GM21447 (cell line): ENCODE data around the gene SPANXA2.
"Not testable (repeated sequence)": the region's sequence is repeated elsewhere in the genome, so short reads cannot be mapped to it uniquely, and the experiment has no call there.

Experiments
- ATAC-seq: cut with Tn5 transposase; IDR thresholded peaks from one replicate; pipeline ENCODE4 v1.9.1; 2021; ENCODE audit not compliant: unreplicated experiment

SPANXA2 gene

GRCh38 chrX:141589408-141589807, at the start of gene SPANXA2:
SPANXA2 (plus strand) TSS chrX:141589708; CDS start chrX:141589768, 60 bp downstream.
- not testable (repeated sequence) for ATAC-seq

DNA sequence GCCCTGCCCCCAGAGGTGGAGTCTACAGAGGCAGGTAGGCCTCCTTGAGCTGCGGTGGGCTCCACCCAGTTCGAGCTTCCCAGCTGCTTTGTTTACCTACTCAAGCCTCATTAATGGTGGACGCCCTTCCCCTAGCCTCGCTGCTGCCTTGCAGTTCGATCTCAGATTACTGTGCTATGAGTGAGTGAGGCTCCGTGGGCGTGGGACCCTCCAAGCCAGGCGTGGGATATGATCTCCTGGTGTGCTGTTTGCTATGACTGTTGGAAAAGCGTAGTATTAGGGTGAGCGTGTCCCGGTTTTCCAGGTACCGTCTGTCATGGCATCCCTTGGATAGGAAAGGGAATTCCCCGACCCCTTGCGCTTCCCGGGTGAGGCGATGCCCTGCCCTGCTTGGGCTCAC, 47.0 kb upstream of the SPANXA2 start:
- ATAC-seq: not testable (repeated sequence)

GRCh38 chrX:141584638-141585037, 4.9 kb upstream of the SPANXA2 start, which contains the start of gene SPANXA1:
SPANXA1 (minus strand) TSS chrX:141584738; CDS start chrX:141584678, 60 bp downstream.
- not testable (repeated sequence) for ATAC-seq

DNA sequence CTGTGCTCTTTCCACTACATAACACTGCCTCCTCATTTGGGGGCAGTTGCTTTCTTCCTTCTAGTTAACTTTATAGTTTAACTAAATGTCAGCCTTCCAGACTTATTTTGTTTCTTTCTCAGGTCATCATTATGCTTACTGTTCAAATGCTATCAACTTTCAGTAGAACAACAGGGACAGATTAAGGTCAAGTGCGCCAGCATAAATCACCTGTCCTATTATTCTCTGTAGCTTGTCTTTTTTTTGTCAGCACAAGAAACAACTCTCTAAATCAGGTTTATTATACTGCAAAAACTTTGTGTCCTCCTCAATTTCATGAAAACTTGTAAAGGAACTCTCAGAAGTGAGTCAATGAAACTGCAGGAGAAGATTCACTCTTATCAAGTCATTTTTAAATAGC, 19.6 kb downstream of the SPANXA2 start:
- ATAC-seq: no peak

DNA sequence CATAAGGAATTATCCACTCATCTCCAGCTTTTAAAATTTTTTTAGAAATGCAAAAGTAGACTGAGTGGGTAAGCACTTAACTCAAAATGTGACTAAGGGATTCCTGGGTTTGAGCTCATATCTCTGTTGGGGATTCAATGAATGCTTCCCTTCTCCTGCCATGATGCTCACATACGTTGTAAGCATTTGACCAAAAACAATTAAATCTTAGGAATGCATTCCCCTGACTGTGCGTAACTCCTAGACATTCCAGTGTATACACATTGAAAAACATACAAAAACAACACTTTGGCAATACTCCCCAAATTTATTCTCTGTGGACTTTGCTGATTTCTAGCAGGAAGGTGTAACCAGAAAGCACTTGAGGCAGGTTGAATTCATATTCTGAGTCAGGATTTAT, 29.8 kb downstream of the SPANXA2 start:
- no peak for ATAC-seq

GRCh38 chrX:141632124-141632523, 42.6 kb downstream of the SPANXA2 start:
- no peak for ATAC-seq

- ATAC-seq: no peak
Observed at GRCh38 chrX:141638550-141638949, 49.0 kb downstream of the SPANXA2 start.
